NCI-H187 (cell line): ENCODE results near the gene ZC3H8.
"Not testable (repeated sequence)": the region's sequence is repeated elsewhere in the genome, so short reads cannot be mapped to it uniquely, and the experiment has no call there.

Source experiments
- DNase-seq, 2 experiments: peaks; one replicate each; lab custom pipeline; 2025; lab: John Stamatoyannopoulos, UW

Gene ZC3H8

DNA sequence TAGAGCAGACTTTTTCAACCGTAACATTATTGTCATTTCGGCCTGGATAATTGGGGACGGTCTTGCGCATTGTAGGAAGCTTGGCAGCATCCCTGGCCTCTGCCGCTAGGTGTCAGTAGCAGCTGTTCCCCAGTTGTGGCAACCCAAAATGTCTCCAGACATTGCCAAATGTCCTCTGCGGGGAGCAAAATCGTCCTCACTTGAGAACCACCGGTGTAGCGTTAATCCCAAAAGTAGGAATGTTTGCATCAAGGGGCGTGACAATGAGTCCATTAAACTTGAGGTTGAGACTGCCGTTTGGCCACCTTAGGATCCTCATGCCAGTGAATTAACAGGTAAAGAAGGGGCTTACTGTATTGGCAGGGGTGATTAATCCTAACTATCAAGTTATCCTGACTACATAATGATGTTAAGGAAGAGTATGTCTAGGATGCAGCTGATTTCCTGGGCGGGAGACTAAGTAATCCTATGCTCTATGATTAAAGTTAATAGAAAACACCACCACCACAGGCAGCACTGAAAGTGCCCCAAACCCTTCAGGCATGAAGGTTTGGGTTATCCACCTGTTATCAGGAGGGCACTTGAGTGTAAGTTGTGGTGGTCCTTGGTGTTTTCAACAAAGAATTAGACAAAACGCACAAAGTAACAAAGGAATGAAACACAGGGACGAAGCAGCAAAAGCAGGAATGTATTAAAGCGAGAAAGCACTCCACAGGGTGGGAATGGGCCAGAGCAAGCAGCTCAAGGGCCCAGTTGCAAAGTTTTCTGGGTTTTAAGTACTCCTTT is 4.9 kb upstream of the ZC3H8 start:
- peak; percentile 18 to 22 for DNase-seq

DNA sequence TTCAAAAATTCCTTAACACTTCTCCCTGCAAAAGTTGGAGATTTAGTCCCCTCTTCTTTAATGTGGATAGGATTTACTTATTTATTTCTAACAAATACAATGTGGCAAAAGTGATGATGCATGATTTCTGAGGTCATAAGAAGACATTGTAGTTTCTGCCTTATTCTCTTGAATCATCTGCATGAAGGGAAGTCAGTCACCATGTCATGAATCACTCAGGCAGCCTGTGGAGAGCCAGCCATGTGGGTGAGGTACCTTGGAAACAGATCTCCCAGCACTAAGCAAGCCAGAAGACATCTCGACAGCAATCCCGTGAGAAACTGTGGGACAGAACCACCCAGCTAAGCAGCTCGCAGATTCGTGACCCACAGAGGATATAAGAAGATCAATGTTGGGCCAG is 2.7 kb upstream of the ZC3H8 start:
- no peak for DNase-seq

DNA sequence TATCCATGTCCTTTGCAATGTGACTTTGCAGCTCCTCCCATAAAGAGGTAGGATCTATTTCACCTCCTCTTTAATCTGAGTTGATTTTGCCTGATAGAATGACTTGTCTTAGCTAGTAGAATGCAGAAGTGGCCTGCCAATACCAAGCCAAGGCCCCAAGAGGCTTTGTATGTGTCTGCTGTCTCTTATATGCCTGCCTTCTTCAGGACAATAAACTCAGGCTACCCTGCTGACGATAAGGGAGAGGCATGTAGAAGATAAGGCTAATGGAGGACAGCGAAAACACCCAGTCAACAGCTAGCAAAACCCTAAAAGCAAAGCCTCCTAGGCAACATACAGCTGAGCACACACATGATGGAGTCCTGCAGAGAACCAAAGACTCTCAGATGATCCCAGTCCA is 1.8 kb upstream of the ZC3H8 start:
- no peak for DNase-seq

DNA sequence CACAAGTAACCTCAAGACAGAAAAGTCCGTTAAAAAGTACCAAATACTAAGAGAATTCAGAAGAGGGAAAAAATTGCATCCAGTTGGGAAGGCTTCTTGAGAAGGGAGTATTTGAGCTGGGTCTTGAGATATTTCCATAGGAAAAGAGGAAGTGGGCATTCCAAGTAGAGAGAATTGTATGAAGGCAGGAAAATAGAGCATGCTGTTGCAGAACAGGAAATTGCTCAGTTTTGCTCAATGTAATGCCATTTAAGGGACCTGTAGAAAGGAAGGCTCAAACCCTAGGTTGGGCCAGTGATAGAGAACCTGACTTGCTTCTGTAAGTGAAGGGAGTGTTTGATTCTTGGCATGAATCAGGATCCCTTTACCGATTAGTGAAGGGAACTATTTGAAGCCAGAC is 1.0 kb upstream of the ZC3H8 start:
- DNase-seq, result no peak

DNA sequence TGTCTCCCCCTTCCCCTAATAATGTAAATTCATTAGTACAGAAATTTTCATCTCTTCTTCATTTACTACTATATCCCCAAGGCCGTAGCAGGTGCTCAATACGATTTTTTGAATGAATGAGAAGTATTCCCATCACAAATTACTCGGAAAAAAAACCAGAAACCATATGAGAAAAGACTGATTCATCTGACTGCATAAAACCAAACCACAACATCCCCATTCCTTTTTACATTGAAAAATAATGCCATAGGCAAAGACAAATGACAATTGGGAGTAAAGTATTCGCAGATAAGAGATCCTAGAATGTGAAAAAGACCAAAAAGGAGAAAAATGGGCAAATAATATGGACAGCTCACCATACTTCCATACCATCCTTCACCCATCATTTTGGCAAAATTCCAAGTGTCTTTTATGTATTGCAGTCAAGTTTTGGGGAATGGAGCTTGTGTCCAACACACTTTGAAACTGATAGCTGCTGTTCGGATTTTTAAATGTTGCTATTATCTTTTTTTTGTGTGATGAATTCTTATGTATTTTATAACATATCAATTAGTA is 1.5 kb downstream of the ZC3H8 start:
- no peak for DNase-seq

DNA sequence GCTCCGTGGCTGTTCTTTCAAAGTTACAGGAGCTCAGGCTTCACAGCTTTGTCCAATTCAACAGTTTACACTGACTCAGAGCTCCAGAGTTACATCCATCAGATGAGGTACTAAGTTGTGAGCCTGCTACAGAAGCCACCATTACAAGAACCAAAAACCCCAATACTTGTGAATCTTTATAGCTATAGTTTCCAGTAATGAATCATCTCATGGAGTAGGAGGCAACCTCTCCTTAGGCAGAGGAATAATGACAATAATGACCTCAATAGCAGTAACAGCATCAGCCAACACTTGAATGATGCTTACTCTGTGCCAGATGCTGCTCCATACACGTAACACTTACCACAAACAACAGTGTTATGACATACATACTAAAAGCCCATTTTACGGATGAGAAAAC is 3.6 kb downstream of the ZC3H8 start:
- no peak for DNase-seq

DNA sequence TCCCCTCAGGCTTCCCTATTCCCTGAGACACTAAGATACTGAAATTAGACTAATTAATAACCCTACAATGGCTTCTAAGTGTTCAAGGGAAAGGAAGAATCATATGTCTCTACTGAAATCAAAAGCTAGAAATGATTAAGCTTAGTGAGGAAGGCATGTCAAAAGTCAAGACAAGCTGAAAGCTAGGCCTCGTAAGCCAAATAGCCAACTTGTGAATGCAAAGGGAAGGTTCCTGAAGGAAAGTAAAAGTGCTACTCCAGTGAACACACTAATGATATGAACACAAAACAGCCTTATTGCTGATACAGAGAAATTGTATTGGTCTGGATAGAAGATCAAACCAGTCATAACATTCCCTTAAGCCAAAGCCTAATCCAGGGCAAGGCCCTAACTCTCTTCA is 10.0 kb downstream of the ZC3H8 start:
- no peak for DNase-seq

DNA sequence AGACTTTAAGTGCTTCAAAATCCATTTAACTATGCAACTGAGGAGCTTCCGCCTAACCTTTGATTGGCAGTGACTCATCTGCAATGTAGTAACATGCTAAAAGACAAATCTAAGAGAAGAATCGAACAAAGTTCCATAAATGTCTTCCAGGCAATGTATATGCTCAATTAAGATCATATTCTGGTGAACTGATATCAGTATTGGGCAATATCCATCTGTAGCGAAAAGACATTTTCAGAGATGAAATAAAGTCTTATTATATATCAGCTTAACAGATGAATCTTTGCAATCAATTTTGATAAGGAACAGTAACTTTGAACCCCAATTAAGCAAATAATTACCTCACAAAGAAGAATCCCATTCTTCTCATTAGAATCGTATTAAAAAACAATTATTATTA is 11.6 kb downstream of the ZC3H8 start:
- no peak for DNase-seq

DNA sequence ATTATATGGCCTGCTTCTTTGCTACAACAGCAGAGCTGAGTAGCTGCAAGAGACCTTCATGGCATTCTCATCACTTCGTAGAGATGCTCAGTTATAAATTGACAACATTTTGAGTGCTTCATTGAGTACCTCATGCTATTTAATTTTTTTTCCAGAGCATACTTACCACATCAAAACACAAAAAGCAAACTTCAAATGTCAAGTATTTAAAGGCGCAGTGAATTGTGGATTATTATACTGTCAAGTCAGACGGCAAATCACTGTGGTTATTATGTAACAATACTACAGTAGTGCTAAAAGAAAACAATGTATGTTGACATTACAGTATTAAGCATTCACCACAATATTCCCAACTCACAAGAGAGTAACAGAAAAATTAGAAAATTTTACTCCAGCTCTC is 12.5 kb downstream of the ZC3H8 start:
- no peak for DNase-seq

DNA sequence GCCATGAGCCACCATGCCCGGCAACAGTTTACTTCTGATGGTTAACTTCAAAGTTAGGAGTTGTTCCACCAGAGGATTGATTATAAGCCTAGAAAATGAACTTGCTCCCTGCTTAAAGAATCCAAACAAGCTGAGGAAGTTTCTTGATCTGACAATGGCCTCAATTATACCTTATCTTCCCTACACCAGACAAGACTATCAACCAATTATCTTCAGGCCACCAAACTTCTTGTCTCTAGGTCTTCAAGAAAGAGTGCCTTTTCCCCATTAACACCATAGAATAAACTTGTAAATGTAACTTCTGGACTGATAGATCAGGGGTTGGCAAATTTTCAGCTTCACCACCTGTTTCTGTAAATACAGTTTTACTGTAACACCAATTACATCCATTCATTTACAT is 15.0 kb downstream of the ZC3H8 start:
- no peak for DNase-seq

DNA sequence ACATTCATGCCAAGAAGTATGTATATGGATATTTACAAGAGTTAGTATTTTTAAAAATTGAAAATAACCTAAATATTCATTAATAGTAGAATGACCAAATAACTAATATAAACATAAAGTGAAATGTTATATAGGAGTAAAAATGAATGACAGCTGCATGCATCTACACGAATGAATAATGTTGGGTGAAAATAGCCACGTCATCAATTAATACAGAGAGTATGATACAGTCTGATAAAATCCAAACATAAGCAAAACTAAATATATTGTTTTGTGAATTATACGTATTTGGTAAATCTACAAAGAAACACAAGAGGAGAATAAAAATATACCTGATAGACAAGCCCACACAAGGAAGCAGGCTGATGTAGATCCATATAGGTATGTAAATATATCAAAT is 24.5 kb downstream of the ZC3H8 start:
- no peak for DNase-seq

DNA sequence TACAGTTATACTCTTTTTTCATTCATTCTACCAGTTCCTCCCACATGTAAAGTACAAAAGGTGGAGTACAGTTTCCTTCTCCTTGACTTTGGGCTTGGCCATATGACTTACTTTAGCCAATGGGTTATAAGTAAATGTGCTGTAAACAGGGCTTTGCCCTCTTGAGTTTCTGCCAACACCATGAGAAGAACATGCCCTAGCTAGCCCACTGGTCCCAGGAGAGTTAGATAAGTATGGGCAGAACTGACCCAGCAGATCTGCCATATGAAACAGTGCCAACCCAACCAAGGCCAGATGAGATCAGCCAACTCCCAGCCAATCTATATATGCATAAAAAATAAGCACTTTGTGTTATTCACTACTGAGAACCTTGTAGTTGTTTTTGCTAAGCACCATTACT is 25.5 kb downstream of the ZC3H8 start:
- DNase-seq, result peak; percentile 11 to 29

DNA sequence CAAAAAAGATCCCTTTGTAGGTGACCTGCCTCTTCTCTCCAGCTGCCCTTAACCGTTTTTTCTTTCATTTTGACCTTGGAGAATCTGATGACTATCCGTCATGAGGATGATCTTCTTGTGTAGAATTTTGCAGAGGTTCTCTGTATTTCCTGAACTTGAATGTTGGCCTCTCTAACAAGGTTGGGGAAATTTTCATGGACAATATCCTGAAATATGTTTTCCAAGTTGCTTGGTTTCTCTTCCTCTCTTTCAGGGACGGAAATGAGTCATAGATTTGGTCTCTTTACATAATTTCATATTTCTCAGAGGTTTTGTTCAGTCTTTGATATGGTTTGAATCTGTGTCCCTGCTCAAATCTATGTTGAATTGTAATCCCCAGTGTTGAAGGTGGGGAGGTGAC is 34.0 kb downstream of the ZC3H8 start:
- DNase-seq, result no peak

DNA sequence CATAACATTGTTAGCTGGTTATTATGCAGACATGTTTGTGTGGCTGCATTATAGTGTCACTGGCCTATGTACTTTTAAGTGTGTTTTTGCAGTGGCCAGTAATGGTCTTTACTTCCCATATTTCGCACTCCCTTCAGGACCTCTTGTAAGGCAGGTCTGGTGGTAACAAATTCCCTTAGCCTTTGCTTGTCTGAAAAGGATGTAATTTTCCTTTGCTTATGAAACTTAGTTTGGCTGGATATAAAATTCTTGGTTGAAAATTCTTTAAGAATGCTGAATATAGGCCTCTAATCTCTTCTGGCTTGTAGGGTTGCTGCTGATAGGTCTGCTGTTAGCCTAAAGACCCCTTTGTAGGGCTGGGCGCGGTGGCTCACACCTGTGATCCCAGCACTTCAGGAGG is 34.7 kb downstream of the ZC3H8 start:
- DNase-seq, result no peak

DNA sequence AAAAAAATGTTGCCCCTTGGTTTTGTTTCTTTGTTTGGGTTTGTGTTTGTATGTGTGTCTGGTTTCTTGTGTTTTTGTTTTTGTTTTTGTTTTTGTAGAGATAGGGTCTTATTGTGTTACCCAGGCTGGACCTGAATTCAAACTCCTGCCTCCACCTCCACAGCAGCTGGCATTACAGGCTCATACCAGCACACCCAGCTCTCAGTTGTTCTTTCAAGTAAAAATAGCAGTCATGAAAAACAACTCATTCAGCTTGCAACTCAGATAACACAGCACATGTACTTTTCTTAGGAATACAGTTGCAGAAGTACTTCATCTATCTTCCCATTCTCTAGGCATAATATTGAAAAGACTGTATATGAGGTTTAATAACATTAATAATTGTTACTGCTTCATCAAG is 37.0 kb downstream of the ZC3H8 start:
- DNase-seq, result no peak

DNA sequence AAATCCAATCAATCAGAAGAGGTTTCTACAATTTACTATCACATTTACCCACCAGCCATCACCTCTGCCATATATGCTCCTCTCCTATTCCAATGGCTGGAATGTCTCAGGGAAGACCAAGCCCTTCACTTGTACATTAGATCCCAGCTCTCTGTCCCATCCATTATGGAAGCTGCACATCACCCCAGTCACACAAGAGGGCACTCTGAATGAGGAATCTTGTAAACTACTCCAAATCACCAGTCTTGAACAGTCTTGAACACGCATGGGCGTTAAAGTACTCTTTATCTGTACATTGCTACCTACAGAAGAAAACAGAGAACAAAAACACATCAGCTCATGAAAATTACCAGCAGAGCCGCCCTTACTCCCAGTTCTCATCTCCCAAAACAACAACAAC is 38.7 kb downstream of the ZC3H8 start:
- DNase-seq, result no peak

DNA sequence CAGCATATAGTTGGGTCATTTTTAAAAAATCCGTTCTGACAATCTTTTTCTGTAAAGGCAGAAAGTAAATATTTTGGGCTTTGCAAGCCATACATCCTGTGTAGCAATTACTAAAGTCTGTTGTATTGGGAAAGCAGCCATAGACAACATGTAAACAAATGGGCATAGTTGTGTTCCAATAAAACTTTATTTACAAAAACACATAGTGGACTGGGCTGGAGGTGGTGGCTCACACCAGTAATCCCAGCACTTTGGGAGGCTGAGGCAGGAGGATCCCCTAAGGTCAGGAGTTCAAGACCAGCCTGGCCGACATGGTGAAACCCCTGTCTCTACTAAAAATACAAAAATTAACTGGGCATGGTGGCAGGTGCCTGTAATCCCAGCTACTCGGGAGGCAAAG is 46.9 kb downstream of the ZC3H8 start:
- DNase-seq, result not testable (repeated sequence)

DNA sequence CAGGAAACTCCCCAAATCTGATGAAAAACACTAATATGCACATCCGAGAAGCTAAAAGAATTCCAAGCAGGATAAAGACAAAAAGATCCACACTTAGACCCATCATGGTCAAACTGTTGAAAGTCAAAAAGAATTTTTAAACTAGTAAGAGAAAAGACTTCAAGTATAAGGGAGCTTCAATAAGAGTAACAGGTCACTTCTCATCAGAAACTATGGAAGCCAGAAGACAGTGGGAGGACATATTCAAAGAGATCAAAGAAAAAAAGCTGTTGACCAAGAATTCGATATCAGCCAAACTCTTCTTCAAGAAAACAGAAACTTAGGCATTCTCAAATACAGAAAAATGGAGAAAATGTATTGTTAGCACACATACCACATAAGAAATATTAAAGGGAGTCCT is 50.4 kb downstream of the ZC3H8 start:
- no peak for DNase-seq

DNA sequence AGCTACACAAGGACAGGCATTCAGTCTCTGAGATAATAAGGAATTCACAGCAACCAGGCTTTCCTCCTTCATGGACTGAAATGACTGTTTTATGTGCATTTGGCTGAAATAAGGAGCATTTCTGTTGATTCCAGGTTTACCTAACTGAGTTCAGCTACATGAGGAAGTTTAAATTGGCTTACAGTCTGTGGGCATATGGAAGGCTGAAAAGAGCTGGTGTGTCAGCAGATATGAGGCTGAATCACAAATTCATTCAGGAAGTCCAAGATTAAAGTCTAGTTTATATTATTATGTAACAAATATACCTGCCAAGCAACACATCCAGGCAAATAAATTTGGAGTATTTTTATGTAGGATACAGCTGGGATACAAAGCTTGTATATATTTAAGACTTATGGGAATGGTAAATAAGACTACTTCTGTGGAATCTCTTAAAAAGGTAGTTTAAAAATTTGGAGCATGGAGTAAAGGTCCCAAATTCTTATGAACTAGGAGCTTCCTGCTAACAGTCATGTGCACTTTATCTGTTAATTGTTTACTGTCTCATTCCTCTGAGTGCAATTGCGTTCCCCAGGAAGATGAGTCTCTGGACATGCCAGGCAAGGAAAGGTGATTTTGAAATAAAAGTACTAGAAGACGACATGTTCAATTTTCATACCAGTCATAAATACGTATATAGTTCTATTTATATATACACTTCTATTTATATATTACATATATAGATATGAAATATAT is 53.0 kb downstream of the ZC3H8 start:
- no peak for DNase-seq

DNA sequence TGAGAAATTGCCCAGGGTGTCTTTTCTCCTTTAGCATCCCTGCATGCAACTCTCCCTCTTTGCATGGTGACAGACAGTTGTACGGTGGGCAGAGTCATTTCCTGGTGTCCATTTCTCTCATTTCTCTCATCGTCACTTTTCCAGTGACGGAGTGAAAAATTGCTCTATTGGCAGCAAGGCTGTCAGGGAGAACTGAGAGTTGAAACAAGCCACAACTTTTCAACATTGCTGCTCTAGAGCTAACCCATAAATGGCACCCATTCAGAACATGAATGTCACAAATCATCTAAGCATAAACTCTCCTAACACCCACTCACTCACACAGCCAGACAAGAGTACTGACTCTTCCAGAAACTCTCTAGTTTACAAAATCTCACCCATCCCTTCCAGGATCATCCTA is 55.7 kb downstream of the ZC3H8 start:
- DNase-seq, result no peak

DNA sequence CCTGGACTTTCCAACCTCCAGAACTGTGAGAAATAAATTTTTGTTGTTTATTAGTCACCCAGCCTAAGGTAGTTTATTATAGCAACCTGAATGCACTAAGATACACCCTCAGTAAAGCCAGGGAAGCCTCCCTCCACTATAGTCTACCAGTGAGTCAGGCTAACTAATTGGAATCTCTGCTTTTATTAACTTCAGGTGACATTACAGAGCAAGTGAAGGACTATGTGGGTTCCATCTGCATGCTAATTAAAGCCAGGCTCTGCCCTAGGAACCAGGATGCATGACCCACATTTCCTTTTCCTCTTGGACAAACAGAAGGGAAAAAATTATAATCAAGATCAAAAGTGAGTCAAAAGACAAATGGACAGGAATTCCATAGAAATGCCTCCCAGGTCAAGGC is 56.1 kb downstream of the ZC3H8 start:
- no peak for DNase-seq

DNA sequence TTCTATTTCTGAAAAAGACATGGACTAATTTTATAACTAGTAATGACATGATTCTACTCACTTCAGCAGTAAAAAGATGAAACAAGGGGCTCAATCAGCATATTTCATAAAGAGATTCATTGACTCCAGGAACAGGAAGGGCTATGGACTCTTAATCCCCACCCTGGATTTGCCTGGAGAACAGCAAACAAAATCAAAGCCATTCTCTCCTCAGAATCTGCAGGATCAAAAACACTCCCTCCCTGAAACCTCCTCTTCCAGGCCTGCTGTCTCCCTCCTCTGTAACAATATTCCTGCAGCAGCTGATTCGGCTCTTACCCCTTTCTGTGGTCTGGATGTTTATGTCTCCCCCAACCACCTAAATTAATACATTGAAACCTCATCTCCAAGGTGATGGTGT is 57.0 kb downstream of the ZC3H8 start:
- DNase-seq, result no peak

DNA sequence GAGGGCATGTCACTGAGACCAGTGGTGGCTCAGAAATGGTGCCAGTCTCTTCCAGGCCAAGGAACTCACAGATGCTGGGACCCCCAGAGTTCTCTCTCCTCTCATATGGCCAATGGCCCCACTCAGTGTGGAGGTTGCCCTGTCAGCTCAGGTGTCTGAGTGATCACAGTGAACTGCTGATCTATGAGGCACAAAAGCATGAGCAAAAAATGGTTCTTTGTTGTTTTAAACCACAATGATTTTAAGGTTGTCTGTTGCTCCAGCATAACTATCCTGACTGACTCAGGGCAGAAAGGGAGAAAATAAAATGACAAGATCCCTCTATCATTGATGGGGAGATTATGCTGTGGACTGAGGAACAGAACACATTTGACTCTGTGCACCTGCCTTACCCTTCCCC is 58.9 kb downstream of the ZC3H8 start:
- DNase-seq, result no peak
